Testis (tissue), 2 donors: ENCODE data around the gene NDUFV3.

Source experiments
- POLR2A ChIP-seq: fragments of 450-650 bp; IDR thresholded peaks from one replicate; pipeline ENCODE4 v1.6.1; 2017; ENCODE audit warnings: antibody characterized with exemption, mild to moderate bottlenecking, moderate library complexity
- TF ChIP-seq, protein P1 (sequence below), 3 experiments: fragments of 450-650 bp in 2 of 3; fragments of 200-600 bp in 1 of 3; sonication (generic) in 1 of 3; IDR thresholded peaks; one replicate each; pipeline ENCODE4 v1.5.1; 2016 to 2019; ENCODE audit warnings: antibody characterized with exemption in 3 of 3, mild to moderate bottlenecking in 2 of 3, moderate library complexity in 1 of 3

DNA sequence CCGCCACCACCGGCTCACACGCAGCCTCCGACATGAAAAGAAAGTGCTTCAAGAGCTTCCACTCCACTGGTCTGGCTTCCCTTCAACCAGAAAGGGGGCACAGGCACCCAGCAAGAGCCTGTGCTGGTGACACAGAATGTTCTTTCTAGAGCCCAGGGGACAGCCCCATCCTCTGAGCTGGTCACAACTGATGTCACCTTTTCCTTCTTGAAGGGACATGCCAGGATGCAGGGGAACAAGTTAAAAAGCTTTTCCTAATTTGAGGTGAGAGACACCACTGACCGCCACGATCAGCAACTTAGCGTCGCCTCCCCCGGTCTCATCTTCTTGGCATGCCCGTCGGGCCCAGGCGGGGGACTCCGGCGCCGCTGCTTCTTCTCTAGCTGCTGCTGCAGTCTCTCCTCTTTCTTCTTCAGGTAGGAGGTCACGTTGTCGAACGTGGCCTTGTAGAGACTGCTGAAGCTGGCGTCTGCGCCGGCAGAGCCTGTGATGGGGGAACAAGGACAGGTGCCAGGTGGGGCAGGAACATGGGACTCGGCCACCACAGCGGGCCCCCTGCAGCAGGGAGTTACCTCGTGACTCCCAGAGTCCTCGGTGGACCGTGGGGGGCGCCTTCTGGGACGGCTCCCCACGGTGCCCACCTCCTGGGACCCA, 43.2 kb upstream of the NDUFV3 start:
- TF ChIP-seq, protein P1, sequence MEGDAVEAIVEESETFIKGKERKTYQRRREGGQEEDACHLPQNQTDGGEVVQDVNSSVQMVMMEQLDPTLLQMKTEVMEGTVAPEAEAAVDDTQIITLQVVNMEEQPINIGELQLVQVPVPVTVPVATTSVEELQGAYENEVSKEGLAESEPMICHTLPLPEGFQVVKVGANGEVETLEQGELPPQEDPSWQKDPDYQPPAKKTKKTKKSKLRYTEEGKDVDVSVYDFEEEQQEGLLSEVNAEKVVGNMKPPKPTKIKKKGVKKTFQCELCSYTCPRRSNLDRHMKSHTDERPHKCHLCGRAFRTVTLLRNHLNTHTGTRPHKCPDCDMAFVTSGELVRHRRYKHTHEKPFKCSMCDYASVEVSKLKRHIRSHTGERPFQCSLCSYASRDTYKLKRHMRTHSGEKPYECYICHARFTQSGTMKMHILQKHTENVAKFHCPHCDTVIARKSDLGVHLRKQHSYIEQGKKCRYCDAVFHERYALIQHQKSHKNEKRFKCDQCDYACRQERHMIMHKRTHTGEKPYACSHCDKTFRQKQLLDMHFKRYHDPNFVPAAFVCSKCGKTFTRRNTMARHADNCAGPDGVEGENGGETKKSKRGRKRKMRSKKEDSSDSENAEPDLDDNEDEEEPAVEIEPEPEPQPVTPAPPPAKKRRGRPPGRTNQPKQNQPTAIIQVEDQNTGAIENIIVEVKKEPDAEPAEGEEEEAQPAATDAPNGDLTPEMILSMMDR (IDR thresholded peaks at IDR 0.05), result no peak
- no peak for TF ChIP-seq POLR2A
